GM21423 (cell line): ENCODE data around the gene EFCAB6.

Source experiments
- ATAC-seq: cut with Tn5 transposase; IDR thresholded peaks from one replicate; pipeline ENCODE4 v1.9.1; 2021; ENCODE audit warnings: mild to moderate bottlenecking, moderate library complexity; ENCODE audit not compliant: unreplicated experiment

EFCAB6 gene

GRCh38 chr22:43812149-43812842, at the start of gene EFCAB6:
EFCAB6 (minus strand) TSS chr22:43812305; CDS start chr22:43782318, 29,987 bp downstream.
- ATAC-seq = peak; percentile 82

GRCh38 chr22:43861529-43861928, 49.4 kb upstream of the EFCAB6 start:
- ATAC-seq = no peak

GRCh38 chr22:43860831-43861230, 48.7 kb upstream of the EFCAB6 start:
- no peak for ATAC-seq

GRCh38 chr22:43860126-43860525, 48.0 kb upstream of the EFCAB6 start:
- no peak for ATAC-seq

- no peak for ATAC-seq
Observed at GRCh38 chr22:43859621-43860020, 47.5 kb upstream of the EFCAB6 start.

- no peak for ATAC-seq
Observed at GRCh38 chr22:43859176-43859575, 47.1 kb upstream of the EFCAB6 start.

GRCh38 chr22:43858156-43858895, 46.2 kb upstream of the EFCAB6 start:
- no peak for ATAC-seq

GRCh38 chr22:43857367-43857766, 45.3 kb upstream of the EFCAB6 start:
- no peak for ATAC-seq

- ATAC-seq = no peak
Observed at GRCh38 chr22:43855431-43855830, 43.3 kb upstream of the EFCAB6 start.

GRCh38 chr22:43854786-43855271, 42.7 kb upstream of the EFCAB6 start:
- no peak for ATAC-seq

- no peak for ATAC-seq
Observed at GRCh38 chr22:43854121-43854785, 42.1 kb upstream of the EFCAB6 start.

GRCh38 chr22:43853328-43853931, 41.3 kb upstream of the EFCAB6 start:
- no peak for ATAC-seq

- ATAC-seq = no peak
Observed at GRCh38 chr22:43852573-43853327, 40.6 kb upstream of the EFCAB6 start.

GRCh38 chr22:43851979-43852307, 39.8 kb upstream of the EFCAB6 start:
- ATAC-seq = no peak

GRCh38 chr22:43851058-43851978, 39.2 kb upstream of the EFCAB6 start:
- no peak for ATAC-seq

GRCh38 chr22:43850529-43850928, 38.4 kb upstream of the EFCAB6 start:
- no peak for ATAC-seq

- ATAC-seq = no peak
Observed at GRCh38 chr22:43849731-43850130, 37.6 kb upstream of the EFCAB6 start.

GRCh38 chr22:43848366-43849171, 36.5 kb upstream of the EFCAB6 start:
- ATAC-seq = no peak
